Activated CD4-positive, alpha-beta T cell treated with anti-CD3 and anti-CD28 coated beads for 48 hours (primary cell): Measurements from ENCODE around the gene PACS2.
"Not testable (repeated sequence)": the region's sequence is repeated elsewhere in the genome, so short reads cannot be mapped to it uniquely, and the experiment has no call there.

Experiments used
- DNase-seq: peaks from one replicate; pipeline ENCODE4 v3.0.0-alpha.2; 2020

Gene PACS2

DNA sequence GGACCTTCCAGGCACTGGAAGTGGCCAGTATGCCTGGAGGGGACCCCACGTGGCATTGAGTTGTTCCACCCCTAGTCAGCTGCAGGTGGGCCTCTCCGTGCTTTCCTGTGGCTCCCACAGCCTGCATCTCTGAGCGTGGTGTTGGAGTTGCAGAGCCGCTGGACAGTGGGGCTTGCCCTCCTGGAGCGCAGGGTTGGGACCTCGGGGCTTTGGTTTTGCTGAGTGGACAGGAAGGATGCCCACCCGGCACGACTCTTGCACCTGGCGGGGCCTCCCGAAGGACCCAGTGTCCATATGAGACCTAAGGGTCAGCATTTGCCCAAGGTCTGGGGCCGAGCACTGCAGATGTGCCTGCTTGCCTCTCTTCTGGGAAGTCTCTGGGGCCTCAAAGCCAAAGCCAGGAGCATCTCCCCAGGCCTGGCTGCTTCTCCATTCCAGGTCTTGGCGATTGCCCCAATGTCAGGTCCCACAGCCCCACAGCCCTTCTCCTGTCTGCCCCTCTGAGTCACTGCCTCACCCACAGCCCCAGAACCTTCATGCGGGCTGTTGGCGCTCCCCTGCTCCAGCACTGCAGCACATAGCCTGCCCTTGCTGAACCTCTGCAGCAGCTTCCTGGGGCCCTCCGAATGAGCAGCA lies 1.5 kb downstream of the PACS2 start:
- DNase-seq = peak; percentile 35

DNA sequence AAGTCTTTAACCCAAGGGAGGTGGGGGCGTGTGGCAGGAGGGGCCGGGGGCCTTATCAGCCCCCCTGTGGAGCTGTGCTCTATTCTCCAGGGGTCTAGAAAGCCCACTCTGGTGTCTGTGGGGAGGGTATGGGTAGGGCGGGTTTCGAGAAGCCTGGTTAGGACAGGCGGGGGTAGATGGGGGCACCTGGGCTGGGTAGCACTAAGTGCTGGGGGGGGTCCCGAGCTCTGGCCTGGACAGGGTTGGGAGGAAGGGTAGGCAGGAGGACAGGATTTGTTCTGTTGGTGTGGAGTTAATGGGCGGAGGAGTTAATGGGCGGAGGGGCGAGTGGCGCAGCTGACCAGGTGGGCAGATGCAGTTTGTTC lies 2.0 kb downstream of the PACS2 start:
- DNase-seq = no peak

DNA sequence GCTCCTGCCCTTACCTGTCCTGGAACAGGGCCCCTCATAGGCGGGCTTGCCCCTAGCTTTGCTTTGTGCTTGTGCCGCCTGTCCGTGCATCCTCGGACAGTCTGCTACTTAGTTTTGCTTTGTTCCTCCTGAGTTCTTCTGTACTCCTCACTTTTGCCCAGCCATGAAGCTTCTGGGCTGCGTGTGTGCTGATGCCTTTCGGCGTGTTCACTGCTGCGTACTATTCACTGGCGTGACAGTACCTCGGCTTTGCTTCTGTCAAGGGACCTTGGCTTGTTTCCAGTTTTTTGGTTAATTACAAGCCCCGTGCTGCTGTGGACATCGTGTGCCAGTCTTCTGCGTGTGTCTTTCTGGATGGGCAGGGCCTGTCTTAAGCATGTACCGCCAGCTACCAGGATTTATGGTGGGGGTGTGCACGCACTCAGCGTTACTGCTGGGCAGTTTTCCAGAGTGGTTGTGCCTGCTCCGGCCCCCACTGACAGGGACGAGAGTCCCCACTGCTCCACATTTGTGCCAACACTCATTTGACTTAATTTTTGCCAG lies 2.5 kb downstream of the PACS2 start:
- DNase-seq = no peak

DNA sequence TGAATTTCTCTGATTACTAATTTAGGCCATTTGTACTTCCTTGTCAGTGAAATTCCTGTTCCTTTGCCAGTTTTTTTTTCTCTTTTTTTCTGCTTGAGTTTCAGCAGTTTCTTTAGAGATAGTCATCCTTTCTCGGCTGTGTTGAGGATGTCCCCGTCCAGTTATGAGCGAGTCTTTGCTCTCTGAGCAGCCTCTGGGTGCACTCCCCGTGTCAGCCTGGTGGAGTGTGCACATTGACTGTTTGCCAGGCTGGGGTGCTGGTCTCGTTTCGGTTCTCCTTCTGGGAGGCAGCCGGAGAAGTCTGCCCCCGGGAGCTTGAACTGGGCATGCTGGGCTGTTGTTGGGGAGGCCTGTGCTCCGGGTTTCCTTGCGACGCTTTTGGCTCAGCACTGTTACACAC lies 3.0 kb downstream of the PACS2 start:
- DNase-seq = peak; percentile 52

DNA sequence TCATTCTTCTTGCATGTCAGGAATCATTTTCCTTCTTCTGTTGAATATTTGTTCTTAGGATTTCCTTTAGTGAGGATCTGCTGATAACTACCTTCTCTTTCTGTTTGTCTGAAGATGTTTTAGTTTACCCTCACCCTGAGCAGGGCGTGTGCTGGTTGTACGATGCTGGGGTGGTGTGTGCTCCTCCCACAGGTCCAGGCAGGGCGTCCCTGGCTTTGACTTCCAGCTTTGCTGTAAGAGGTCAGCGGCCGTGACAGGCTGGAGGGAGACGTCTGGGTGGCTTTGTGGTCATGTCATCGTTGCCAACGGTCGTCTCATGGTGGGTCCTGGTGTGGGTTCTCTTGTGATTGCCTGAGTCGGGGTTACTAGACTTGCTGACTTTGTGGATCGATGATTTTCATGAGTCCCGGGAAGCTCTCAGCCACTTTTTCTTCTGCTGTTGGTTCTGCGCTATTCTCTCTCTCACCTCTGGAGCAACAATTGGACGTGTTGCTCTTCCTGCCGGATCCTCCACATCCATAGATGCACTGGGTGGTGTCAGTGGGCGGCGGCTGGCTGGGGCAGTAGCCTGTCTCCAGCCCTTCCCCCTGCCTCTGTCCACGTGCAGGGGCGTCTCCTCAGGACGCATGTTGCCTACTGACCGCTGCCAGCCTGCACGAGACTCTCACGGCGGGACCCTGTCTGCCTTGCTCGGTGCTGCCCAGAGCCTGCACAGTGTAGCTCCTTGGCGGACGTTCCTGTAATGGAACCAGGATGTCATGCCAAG lies 8.4 kb downstream of the PACS2 start:
- no peak for DNase-seq

DNA sequence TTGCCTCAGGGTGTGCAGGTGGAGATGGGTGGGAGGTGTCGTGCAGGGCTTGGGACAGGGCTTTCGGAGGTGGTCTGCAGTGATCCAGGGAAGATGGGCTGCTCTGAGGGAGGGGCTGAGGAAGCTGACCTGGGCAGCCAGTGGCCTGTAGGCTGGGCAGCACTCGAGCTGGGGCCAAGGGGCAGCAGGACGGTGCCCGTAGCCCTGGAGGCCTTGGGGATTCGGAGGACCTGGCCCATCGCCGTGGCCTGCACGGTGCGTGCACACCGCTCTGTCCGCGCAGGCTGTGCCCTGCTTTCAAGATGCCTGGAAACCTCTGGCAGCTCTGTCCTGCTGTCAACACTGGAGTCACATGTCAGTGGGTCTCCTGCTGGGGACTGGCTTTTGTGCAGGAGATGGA lies 9.1 kb downstream of the PACS2 start:
- no peak for DNase-seq

DNA sequence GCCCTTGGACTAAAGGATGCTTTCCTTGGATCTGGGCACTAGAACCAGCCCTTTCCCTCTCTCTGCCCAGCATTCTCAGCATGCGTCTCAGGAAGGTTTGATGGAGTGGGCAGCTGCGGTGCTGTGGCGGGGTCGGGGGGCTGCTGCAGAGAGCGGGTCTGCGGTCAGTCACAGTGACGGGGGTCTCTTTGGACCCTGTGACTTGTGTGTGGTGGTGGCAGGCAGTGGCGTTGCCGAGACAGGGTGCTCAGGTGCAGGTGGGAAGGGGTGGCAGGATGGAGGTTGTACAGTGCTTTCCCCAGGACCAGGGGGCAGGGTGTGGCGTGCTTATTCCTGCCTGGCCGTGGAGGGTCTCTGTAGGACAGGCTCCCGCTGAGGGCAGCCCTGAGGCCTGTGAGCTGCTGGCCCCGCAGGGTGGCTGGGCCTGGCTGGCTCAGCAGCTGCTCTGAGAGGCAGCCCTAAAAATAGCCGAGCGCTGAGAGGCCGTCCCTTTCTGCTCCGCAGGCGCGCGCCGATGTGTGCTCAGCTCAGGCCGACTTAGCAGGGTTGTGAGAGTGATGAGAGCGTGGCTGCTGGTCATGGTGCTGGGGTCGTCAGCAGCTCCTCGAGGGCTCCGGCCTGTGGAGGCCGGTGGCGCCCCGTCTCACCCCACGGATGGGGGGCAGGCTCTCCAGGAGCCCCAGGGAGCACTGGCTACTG lies 9.7 kb downstream of the PACS2 start:
- no peak for DNase-seq

DNA sequence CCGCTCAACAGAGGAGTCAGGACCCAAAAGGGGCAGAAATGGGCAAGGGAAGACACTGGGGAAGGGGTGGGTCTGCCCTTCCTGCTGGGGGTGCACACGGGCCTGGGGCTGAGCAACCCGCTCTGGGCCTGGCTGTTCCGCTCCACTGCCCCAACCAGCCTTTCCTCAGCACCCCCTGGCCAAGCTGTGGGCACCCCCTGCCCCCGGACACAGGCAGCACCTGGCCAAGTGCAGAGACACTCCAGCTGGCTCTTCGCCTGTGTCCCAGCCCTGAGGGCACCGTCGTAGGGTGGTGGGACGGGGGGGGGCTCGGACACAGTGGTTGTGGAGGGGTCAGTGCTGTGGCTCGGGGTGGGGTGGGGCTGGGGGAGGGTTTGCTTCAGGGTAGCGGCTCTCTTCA lies 10.3 kb downstream of the PACS2 start:
- no peak for DNase-seq

DNA sequence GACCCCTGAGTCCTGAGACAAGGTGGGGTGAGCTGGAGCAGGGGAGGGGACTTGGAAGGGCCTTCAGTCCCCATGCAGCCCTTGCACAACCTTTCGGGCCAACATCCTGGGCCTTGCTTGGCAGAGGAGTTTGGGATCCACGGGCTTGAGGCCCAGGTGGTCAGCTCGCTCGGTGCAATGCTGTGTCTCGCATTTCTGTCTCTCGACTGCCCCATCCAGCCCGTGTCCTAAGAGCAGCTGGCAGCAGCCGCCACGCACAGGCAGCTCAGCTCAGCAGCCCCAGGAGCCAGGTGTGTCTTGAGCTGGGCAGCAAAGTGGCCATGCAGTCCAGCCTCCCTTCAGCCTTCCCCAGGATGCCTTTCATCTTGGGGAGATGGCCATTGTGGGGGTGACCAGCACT lies 10.8 kb downstream of the PACS2 start:
- no peak for DNase-seq

DNA sequence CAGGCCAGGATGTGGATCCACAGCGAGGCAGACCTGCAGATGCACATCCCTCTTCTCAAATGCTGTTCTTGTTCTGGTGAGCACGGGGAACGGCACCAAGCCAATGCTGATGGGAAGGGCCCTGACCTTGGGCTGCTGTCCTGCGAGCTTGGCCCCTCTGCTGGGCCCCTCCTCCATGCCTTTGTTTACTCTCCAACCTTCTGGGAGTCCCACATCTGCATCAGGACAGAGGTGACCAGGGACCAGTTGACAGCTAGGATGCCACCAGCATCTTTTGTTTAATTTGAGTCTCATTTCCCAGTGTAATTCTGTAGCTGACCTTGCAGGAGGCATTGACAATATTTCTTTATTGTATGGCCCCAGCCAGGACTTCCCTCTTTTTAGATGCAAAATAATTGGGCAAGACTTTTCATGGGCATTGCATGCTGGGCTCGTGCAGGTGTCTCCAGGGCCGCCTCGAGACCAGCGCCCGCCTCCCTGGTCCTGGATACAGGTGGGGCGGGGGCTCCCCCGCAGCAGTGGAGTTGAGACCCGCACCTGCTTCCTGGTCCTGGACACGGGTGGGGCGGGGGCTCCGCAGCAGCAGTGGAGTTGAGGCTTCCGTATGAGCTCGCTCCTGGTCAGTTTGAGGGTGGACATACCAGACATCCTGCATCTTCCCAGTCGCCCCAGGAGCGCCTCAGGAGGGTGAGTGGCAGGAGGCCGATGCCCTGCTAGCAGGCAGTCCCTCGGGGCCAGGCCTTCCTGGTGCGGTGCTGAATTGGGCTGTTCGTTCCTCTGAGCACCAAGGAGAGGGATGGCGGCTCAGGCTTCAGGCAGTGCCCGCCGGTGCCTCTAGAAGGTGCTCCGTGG lies 11.4 kb downstream of the PACS2 start:
- no peak for DNase-seq

DNA sequence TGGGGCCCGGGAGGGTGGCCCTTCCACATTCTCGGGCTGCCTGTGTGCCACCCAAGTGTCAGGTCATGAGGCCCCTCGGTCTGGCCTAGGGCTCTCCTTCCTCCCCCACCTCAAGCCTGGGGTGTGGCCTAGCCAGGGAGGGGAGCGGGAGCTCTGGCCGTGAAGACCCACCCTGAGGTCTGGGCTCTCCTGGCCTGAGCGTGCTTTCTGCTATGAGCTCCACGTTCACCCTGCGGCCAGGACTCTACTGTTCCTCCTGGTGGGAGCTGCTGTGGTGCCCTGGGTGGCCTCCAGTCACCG lies 12.0 kb downstream of the PACS2 start:
- no peak for DNase-seq

DNA sequence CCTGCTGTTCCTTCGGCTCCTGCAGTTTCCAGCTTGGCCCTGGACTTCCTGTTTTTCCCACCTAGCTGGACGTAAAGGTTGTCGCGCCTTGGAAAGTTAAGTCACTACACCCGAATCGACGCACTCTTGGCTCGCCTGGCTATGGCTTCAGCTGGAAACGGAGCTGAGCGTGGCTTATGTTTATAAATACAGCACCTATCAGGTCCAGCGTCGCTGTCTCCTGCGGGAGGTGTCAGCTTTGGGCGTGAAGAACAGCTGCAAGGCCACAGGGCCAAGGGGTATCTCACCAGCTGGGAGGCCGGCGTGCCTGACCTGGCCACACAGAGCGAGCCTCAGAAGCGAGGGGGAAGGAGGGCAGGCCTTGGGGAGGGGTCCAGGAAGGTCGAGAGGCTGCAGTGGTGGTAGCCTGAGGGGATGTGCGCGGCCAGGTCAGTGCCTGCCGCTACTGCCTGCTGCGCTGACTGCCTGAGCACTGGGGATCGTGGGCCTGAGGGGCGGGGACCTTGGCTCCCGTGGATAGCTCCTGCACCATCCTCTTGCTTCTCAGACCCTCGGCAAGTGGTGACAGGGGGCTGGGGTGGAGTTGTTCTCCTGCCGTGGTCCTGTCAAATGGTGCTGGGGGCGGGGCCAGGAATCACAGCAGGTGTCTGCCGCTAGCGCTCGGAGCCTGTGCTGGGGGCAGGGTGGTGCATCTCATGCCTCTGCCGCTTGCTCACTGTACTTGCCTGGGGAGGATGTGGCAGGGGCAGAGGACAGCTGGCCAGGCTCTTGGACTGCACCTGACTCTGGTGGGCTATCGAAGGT lies 12.5 kb downstream of the PACS2 start:
- no peak for DNase-seq

DNA sequence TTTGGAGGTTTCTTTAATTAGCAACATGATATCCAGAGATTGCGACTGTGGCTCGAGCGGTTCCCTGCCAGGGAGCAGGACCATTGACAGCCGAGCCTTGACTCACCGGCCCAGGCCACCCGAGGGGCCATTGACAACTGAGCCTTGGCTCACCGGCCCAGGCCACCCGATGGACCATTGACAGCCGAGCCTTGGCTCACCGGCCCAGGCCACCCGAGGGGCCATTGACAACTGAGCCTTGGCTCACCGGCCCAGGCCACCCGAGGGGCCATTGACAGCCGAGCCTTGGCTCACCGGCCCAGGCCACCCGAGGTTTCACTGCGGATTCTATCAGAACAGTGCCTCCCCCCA lies 13.1 kb downstream of the PACS2 start:
- DNase-seq = not testable (repeated sequence)

DNA sequence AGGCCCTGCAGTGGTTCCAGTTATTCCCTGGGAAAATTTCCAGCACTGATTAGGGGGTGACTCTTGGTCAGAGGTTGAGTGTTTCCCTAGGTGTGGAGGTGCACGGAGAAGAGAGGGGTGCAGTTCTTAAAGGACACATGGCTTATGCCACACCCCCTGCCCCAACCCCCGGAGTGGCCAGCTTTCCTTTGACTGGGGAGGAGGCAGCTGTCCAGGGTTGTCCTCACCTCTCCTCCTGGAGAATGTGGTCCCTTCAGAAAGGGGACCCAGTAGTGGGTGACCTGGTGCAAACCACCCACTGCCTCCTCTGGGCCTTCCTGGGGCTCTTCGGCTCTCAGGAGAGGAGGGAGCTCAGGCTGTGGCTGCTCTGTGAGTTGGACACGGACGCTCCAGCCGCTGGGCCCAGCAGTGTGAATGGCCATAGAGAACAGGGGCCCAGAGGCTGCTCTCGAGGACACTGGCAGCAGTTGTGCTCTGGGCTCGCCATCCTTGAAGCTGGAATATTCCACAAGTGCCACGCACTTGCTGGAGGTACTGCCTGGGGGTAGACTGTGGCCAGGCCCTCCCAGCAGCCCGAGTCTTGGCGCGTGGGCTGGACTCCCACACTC lies 13.6 kb downstream of the PACS2 start:
- no peak for DNase-seq

DNA sequence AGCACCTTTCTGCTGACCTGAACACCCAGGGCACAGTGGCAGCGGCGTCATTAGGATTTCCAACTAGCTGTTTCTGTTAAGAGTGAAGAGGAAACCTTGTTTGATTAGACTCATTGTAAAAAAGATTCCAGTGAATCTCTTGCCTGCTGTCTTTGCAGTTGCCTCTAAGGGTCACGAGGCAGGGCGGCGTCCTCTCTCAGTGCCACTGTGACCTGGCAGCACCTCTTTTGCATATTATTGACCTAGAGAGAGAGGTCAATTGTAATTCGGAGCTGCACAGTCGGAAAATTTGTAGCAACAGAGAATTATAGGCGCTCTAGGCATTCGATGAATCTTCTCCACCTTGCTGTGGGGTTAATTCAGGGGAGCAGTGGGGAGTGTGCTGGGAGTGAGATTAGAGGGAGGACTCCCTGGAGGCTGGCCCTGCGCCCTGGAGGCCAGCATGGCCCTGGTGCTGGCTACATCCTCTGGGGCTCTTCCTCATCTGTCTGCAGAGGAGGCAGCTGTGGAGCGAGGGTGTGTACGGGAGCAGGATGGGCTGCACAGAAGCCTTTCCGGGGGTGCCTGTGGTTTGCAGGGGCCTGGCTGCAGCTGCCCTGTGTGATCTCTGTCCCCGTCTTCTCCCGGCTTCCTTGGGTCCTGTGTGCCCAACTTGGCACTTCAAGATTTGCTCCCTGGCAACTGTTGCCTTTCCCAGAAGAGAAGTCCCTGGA lies 14.3 kb downstream of the PACS2 start:
- no peak for DNase-seq

DNA sequence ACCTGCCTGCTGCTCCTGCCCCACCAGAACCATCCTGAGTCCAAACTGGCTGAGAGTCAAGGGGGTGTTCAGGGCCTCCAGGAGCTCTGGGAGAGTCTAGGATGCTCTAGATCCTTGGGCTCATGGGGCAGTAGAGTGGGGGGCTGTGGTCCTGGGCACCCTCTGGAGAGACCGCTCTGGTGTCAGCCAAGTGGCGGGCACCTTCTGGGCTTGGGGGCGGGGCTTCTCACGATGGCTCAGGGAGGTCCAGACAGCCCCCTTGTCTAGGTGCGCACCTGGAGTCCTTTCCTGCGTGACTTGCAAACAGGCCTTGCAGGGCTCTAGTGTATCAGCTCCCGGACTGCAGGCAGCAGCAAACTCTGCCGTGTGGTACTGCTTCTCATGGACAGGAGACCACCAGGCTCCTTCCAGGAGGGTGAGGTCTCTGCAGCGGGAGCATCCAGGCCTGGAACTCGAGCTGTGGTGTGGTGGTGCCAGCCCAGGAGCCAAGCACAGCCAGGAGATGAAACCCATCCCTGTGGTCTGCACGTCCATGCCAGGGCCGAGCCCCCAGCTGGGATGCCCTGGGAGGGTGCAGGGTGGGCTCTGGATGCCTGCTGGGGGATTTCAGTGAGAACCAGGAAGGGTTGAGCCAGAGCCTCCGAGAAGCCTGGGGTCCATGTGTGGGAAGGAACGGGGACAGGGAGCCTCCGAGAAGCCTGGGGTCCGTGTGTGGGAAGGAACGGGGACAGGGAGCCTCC lies 15.0 kb downstream of the PACS2 start:
- no peak for DNase-seq

DNA sequence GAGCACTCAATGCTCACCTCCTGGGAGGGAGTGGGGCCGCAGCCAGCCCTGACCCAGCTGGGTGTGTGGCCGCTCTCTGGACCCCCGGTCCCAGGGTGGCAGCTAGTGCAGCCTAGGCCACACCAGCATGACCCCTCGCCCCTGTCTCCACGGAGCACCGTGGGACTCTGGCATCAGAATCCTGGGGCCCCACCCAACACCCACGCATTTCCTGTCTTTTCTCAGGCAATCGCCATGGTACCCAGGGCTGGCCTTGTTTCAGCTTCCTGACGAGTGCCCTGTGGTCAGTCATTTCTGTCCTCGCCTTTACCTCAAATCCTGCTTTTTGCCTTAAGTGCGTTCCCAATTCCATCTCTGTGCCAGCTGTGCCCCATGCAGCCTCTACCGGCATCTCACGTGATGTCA lies 15.9 kb downstream of the PACS2 start:
- peak; percentile 24 for DNase-seq

DNA sequence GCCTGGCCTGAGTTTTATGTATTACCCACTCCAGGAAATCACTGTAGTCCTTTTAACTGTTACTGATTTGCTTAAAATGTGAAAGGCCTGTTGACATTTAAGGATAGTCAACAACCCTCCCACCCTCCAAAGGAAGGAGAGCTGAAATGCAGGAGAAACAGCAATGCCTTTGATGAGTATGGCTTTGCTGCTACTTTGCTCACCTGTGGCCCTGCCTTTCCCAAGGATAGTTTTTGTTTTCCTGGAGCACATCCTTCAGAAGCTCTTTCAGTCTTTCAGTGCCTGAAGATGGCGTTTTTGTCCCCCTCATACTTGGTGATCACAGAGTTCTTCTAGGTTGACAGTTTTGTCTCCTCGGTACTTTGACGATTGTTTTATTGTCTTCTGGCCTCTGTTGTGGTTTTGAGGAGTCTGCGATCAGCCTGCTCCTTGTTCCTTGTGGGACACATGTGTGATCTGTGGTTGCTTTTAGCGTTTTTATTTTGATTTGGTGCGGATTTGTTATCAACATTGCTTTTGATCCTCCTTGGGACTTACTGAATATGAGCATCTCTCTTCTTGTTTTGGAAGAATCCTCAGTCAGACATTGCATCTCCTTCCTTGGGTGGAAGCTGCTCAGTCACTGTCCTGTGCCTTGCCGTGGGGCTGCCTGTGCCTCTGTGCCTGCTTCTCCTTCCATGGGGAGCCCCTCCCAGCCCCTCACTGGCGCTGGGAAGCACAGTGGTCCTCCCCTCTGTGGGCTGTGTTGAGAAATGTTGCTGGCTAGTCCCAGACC lies 17.2 kb downstream of the PACS2 start:
- DNase-seq = no peak

DNA sequence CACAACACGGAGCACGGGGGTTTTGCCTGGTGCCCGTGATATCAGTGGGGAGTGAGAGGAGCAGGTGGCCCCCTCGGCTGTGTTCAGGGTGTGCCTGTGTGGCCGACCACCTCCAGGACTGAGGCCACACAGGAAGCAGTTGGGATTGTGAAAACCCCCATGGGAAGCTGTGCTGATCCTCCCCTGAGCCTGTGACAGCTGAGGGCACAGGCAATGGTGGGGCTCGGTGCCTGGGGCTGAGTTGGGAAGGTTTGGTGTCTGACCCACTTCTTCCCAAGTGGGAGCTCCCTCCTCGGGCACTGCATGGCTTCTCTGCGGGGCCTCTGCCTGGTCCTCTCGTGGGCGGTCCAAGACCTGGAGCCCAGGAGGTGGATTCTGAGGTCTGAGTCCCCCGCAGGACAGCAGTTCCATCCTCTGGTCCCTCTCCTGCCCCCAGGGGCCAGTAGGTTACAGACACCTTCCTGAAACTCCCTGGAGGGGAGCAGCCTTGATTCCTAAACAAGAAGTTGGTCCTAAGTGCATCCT lies 17.9 kb downstream of the PACS2 start:
- DNase-seq = no peak
